NCI-H146 treated with DMSO at 0.1 percent for 48 hours (cell line): ENCODE data around the gene TIA1.

Source experiments
- DNase-seq: peaks from one replicate; lab custom pipeline; 2025; ENCODE audit not compliant: unreplicated experiment; lab: John Stamatoyannopoulos, UW

The TIA1 gene

DNA sequence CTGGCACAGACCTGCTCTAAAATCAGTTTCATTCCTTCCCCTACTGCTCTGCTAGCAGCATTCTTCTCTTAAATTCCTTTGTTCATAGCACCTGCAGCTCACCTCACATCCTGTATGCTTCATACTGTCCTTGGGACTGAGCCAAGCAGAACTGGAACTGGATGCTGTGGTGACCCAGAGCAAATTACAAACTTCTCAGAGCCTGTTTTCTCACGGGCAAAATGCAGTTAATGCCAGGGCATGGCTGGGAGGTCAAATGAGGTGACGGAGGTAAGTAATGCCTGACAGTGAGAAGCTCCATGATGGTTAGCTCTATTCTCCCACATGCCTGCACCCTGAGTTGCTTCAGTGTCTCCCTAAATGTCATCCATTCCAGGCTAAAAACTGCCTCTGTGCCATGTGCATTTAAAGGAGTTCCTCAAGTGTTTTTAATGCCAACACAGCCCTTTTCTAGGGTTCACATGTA is 87.3 kb downstream of the TIA1 start:
- DNase-seq: no peak

DNA sequence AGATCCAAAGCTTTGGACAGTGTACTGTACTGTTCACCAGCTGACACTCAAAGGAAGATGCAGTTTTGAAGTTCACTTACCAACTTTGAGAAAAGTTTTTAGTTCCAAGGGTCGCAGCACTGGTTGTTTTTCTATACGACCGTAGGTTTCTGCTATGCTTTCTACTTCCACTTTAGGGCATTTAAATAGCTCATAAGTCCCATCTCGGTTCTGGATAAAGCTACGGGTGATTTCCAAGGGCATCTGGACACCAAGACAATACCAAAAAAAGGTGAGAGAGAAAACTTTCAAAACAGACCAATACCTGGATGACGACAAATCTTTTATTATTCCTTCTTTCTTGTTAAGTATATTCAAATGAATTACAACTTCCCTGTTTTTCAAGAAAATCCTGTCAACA is 87.9 kb downstream of the TIA1 start:
- no peak for DNase-seq
